ENCODE measurements around the gene FGF18.
"Not testable (repeated sequence)": the region's sequence is repeated elsewhere in the genome, so short reads cannot be mapped to it uniquely, and the experiment has no call there.

FGF18 gene

GRCh38 chr5:171400169-171400568 is 19.3 kb upstream of the FGF18 start:
- no peak for DNase-seq (ENCODE audit: low spot score)

GRCh38 chr5:171401167-171401947 is 18.1 kb upstream of the FGF18 start:
- no peak for DNase-seq (ENCODE audit: low spot score)

DNA sequence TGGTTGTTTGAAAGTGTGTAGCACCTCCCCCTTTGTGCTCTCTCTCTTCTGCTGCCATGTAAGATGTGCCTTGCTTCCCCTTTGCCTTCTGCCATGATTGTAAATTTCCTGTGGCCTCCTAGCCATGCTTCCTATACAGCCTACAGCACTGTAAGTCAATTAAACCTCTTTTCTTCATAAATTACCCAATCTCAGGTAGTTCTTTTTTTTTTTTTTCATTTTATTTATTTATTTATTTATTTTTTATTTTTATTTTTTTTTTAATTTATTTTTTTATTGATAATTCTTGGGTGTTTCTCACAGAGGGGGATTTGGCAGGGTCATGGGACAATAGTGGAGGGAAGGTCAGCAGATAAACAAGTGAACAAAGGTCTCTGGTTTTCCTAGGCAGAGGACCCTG is 16.7 kb upstream of the FGF18 start:
- DNase-seq (ENCODE audit: low spot score), result not testable (repeated sequence)

- DNase-seq (ENCODE audit: low spot score), result no peak
These were observed 13.8 kb upstream of the FGF18 start for GRCh38 chr5:171405615-171406014.

DNA sequence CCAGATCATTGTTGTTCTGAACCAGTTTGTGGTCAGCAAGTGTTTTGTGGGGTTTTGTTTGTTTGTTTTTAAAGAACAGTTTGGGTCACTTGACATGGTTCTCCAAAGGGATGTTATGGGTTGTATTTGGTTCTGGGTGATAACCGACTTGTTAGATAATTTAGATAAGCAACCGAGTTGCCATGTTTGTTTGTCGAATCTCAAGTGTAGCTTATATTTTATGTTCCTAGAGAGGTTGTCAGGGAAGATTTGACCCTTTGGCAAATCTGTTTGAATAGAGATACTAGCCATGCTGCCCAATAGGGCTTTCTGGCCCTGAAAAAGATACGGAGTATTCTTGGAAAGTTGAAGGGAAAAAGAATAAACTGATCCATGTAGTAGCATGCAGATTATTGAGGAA is 12.2 kb upstream of the FGF18 start:
- no peak for DNase-seq (ENCODE audit: low spot score)

GRCh38 chr5:171409164-171410136 is 10.0 kb upstream of the FGF18 start:
- no peak for DNase-seq (ENCODE audit: low spot score)

DNA sequence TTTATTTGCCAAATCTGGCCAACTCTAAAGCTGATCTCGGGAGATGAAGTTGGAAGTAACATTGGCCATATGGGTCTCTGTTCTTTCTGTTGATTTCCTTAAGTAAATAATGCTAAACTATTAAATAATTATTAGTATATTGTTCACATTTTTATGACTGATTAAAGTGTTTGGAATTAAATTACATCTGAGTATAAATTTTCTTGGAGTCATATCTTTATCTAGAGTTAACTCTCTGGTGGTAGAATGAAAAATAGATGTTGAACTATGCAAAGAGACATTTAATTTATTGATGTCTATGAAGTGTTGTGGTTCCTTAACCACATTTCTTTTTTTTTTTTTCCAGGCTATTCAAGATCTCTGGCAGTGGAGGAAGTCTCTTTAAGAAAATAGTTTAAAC is 9.3 kb upstream of the FGF18 start:
- DNase-seq (ENCODE audit: low spot score), result no peak

DNA sequence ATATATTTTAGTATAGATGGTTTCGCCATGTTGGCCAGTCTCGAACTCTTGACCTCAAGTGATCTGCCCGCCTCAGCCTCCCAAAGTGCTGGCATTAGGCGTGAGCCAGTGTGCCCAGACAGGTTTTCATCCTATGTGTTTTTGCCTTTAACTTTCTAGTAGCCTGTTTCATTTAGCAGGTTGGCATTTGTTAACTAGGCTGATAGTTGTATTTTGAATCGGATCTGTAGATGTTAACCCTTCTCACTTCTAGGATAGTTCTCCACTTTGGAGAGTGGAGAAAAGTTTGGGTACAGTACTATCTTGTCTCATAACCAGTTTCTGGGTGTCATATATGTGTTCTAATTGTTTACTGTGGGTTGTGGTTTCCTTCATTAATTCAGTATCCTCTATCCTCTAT is 7.3 kb upstream of the FGF18 start:
- no peak for DNase-seq (ENCODE audit: low spot score)

GRCh38 chr5:171413153-171413910 is 6.1 kb upstream of the FGF18 start:
- DNase-seq (ENCODE audit: low spot score), result no peak

GRCh38 chr5:171413993-171414392 is 5.5 kb upstream of the FGF18 start:
- not testable (repeated sequence) for DNase-seq (ENCODE audit: low spot score)

DNA sequence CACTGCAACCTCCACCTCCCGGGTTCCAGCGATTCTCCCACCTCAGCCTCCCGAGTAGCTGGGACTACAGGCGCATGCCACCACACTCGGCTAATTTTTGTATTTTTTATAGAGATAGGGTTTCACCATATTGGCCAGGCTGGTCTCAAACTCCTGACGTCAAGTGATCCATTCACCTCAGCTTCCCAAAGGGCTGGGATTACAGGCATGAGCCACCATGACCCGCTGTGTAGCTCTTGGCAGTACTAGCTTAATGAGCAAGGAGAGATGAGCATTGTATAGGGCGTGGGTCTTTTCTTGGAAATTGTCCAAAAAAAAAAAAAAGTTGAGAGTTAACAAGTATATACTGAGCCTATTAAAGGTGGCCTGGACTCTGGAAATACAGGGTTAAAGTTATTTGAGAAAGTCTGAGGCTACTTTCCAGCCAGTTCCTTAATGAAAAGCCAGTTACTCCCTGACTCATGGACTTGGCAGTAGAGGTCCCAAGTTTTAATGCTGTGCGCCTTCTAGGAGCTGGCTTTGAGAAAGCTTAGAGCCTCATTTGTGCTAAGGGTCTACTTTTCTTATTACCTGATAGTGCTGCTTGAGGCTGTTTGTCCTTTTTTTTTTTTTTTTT is 4.2 kb upstream of the FGF18 start:
- DNase-seq (ENCODE audit: low spot score), result peak; percentile 84

GRCh38 chr5:171416160-171417049 is 3.0 kb upstream of the FGF18 start:
- no peak for DNase-seq (ENCODE audit: low spot score)

GRCh38 chr5:171418316-171418981 is 998 bp upstream of the FGF18 start:
- peak; percentile 79 for DNase-seq (ENCODE audit: low spot score)

DNA sequence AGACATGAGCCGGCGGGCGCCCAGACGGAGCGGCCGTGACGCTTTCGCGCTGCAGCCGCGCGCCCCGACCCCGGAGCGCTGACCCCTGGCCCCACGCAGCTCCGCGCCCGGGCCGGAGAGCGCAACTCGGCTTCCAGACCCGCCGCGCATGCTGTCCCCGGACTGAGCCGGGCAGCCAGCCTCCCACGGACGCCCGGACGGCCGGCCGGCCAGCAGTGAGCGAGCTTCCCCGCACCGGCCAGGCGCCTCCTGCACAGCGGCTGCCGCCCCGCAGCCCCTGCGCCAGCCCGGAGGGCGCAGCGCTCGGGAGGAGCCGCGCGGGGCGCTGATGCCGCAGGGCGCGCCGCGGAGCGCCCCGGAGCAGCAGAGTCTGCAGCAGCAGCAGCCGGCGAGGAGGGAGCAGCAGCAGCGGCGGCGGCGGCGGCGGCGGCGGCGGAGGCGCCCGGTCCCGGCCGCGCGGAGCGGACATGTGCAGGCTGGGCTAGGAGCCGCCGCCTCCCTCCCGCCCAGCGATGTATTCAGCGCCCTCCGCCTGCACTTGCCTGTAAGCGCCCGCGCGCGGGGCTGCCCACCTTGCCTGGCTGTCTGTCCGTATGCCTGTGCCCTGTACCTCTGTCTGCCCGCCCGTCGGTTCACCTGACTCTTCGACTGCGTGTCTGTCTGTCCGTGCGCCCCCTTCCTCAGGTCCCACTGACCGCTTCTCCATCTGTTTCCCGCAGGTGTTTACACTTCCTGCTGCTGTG is 412 bp downstream of the FGF18 start:
- DNase-seq (ENCODE audit: low spot score), result no peak

DNA sequence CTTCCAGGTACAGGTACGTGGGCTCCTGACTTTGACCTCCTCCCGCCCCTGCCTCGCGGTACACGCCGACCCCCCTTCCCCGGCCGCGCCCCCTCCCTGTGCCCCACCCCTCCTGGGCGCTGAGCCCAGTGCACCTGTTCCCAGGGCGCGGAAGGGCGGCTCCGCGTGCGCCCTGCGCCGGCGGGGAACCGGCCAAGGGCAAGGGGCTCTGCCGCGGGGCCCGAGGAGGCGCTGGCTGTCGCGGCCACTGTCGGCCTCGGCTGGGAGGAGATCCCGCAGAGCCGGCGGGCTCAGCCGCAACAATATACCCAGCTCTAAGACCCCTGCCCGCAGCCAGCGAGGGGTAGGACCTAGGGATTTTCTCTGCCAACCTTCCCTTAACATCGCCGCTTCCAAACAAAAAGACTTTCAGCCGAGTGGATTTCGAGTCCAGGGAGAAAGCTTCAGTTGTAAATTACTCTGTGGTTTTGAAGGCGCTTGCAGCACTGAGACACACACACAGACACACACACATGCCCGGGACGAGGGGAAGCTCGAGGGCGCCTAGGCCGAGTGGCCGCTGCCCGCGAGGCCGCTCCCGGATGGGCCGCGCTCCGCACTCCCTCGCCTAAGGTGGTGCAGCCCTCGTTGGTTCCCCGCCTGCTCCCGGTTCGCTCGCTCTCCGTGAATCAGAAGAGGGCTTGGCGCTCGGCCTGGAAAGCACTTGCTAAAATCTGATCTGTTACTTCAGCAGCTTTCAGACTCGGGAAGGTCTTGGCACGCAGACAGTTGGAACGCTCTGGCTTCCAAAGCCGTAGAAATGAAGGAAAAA is 1.2 kb downstream of the FGF18 start:
- no peak for DNase-seq (ENCODE audit: low spot score)

- no peak for DNase-seq (ENCODE audit: low spot score)
These were observed 2.1 kb downstream of the FGF18 start for GRCh38 chr5:171421331-171422262.

GRCh38 chr5:171422495-171422894 is 3.0 kb downstream of the FGF18 start:
- no peak for DNase-seq (ENCODE audit: low spot score)
